ENCODE data around the gene SDK1.

- TF ChIP-seq, protein P1, sequence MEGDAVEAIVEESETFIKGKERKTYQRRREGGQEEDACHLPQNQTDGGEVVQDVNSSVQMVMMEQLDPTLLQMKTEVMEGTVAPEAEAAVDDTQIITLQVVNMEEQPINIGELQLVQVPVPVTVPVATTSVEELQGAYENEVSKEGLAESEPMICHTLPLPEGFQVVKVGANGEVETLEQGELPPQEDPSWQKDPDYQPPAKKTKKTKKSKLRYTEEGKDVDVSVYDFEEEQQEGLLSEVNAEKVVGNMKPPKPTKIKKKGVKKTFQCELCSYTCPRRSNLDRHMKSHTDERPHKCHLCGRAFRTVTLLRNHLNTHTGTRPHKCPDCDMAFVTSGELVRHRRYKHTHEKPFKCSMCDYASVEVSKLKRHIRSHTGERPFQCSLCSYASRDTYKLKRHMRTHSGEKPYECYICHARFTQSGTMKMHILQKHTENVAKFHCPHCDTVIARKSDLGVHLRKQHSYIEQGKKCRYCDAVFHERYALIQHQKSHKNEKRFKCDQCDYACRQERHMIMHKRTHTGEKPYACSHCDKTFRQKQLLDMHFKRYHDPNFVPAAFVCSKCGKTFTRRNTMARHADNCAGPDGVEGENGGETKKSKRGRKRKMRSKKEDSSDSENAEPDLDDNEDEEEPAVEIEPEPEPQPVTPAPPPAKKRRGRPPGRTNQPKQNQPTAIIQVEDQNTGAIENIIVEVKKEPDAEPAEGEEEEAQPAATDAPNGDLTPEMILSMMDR (IDR thresholded peaks at IDR 0.05; ENCODE audit: borderline replicate concordance, extremely low read depth, low read length, poor library complexity, severe bottlenecking), result no peak
- TF ChIP-seq EZH2 (IDR thresholded peaks at IDR 0.05; ENCODE audit: borderline replicate concordance, low read depth, low read length, severe bottlenecking), result no peak
Measured at GRCh38 chr7:3762146-3762831, 461.2 kb downstream of the SDK1 start.
